Measurements from ENCODE around the gene TMEM88.
A peak's percentile ranks its signal among the peaks of the same experiment; 100 is the strongest.

The TMEM88 gene

GRCh38 chr17:7836596-7837407, 18.1 kb upstream of the TMEM88 start:
- DNase-seq (ENCODE audit: low read depth in 2 of 2): peak; percentile 95 to 100
- TF ChIP-seq, protein P1, sequence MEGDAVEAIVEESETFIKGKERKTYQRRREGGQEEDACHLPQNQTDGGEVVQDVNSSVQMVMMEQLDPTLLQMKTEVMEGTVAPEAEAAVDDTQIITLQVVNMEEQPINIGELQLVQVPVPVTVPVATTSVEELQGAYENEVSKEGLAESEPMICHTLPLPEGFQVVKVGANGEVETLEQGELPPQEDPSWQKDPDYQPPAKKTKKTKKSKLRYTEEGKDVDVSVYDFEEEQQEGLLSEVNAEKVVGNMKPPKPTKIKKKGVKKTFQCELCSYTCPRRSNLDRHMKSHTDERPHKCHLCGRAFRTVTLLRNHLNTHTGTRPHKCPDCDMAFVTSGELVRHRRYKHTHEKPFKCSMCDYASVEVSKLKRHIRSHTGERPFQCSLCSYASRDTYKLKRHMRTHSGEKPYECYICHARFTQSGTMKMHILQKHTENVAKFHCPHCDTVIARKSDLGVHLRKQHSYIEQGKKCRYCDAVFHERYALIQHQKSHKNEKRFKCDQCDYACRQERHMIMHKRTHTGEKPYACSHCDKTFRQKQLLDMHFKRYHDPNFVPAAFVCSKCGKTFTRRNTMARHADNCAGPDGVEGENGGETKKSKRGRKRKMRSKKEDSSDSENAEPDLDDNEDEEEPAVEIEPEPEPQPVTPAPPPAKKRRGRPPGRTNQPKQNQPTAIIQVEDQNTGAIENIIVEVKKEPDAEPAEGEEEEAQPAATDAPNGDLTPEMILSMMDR (IDR thresholded peaks at IDR 0.05; ENCODE audit: low read depth, low read length): no peak
- peak overlapping the region; percentile 77 to 90 for H3K4me3 ChIP-seq (replicated peaks in 1 of 2; ENCODE audit: low read depth in 2 of 2, low read length in 2 of 2)

DNA sequence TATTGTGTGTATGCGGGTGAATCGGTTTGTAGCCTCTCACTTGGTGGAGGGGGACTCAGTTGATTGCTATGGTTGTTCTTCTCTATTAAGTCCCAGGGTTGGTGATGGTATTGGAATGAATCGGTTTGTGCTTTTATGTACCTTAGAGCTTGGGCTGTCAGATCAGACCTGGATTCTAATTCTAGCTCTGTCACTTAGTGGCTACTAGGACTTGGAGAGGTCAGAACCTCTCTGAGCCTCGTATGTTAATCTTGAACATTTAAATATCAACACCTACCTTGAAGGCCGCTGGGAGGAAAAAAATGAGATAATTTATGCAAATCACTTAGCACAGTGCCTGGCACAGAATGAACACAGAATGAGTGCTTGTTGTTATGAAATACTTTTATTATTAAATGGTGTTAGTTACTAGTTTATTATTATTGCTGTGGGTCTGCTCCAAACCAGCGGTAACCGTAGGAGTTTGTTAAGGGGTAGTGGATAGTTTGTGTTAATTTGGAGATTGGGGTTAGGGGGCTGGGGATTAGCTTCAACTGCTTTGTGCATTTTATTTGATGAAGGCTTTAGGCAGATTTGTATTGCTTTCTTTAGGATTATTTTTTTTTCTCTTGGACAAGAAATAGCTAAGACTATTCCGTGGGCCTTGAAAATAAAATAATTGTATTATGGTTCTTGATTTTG, 17.3 kb upstream of the TMEM88 start:
- peak in 1 of 2 donors; percentile 13 for DNase-seq (ENCODE audit: low read depth in 2 of 2)
- peak overlapping the region; percentile 77 to 90 for H3K4me3 ChIP-seq (replicated peaks in 1 of 2; ENCODE audit: low read depth in 2 of 2, low read length in 2 of 2)
- TF ChIP-seq, protein P1 (IDR thresholded peaks at IDR 0.05; ENCODE audit: low read depth, low read length): no peak

DNA sequence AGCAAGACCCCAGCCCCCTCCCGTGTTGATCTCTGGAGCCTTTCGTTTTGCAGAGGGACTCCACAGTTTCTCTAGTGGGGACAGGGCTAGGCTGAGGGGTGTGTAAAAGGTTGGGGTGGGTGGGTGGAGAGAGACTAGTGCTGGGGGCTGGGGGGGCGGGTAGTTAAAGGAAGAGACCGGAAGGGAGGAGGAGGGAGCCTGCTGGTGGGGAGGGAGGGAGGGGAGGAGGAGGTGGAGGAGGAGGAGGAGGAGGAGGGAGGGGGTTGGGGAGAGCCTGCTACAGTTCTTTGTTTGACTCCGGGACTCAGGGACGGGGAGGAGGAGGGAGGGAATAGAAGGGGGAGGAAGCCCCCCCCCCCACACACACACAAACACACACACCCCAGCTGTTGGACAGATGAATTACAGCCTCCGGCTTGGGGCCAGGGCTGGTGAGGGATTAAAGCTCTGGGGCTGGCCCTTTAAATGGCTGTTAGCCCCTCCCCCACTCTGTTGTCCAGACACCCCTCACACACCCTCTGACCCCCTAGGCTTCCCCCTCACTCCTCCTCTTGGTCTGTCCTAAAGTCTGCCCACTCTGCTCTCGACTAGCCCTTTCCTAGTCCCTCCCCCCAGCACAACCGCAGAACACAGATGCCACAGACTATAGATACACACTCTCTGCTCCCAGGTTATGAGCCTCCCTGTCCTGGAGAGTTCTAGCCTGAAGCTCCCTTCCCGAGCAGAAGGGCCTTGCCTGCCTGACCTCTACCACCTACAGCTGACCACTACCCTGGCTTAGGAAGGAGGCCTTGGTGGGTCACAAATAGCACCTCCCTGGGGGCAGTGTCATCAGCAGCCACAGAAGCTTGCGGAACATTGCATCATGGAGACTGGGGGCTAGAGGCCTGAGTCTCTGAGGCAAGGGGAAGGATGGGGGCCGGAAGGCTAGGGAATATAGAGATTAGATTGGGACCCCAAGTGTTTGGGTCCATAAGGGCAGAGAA, 16.5 kb upstream of the TMEM88 start:
- TF ChIP-seq, protein P1 (IDR thresholded peaks at IDR 0.05; ENCODE audit: low read depth, low read length): no peak
- H3K4me3 ChIP-seq (replicated peaks in 1 of 2; ENCODE audit: low read depth in 2 of 2, low read length in 2 of 2): peak overlapping the region; percentile 77 to 90
- peak; percentile 55 to 93 for DNase-seq (ENCODE audit: low read depth in 2 of 2)

DNA sequence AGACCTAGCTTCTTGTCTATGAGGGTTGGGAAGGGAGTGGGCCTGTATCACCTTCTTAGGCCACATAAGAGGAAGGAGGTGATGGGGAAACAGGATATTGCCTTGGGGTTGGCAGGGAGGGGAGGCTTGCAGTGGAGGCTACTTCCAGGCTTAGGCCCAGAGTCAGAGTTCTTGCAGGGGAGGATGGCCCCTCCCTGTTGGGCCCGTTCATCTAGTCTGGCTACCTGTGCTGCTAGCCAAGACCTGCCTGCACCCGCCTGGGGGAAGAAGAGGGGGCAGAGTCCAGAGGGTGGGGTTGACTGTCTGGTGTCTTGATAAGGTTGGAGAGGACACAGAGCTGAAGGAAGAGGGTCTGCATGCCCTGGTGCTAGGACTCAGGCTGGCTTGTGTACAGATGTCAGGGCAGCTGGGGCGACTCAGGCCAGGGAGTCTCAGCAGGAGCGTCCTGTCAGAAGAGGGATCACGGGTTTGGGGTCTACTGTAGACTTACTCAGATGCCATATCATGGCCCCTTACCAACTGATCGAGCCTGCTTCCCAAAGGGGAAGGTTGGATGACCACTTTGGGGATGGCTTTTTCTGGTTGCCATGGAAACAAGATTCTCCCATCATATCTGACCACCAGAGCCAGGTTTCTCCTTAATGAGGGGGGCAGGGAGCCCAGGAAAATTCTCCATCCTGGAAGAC, 15.5 kb upstream of the TMEM88 start:
- peak overlapping the region; percentile 44 to 77 for H3K4me3 ChIP-seq (replicated peaks in 1 of 2; ENCODE audit: low read depth in 2 of 2, low read length in 2 of 2)
- peak in 1 of 2 donors; percentile 35 for DNase-seq (ENCODE audit: low read depth in 2 of 2)
- TF ChIP-seq, protein P1 (IDR thresholded peaks at IDR 0.05; ENCODE audit: low read depth, low read length): no peak

GRCh38 chr17:7839876-7840261, 15.0 kb upstream of the TMEM88 start:
- TF ChIP-seq, protein P1 (IDR thresholded peaks at IDR 0.05; ENCODE audit: low read depth, low read length): no peak
- H3K4me3 ChIP-seq (replicated peaks in 1 of 2; ENCODE audit: low read depth in 2 of 2, low read length in 2 of 2): no peak overlapping the region

DNA sequence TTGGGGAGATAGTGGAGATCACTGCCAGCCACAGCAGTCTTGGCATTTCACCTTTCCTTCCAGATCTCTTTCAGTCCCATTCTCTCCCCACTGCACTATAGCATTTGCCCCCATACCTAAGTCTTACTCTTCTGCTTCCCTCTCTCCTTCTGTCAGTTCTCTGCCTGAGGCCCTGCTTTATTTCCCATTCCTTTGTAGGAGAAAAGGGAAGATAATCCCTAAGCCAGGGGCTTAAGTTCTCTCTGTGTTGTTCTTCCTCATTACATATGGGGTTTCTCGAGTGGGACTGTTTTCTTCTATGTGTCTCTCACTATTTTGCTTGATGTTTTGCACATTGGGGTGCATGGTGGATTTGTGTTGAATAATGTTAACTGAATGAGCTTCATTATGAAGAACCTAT, 14.4 kb upstream of the TMEM88 start:
- TF ChIP-seq, protein P1 (IDR thresholded peaks at IDR 0.05; ENCODE audit: low read depth, low read length): no peak
- DNase-seq (ENCODE audit: low read depth in 2 of 2): no peak
- H3K4me3 ChIP-seq (replicated peaks in 1 of 2; ENCODE audit: low read depth in 2 of 2, low read length in 2 of 2): no peak overlapping the region

More at GRCh38 chr17:7839876-7840261, 15.0 kb upstream of the TMEM88 start:
- DNase-seq (ENCODE audit: low read depth in 2 of 2): peak; percentile 36 to 60
